G401.6 (cell line): Measurements from ENCODE around the gene CERS1.

Experiments used
- FAIRE-seq: peaks from 2 replicates; lab custom pipeline; 2012; peaks lifted over from hg19 to GRCh38; lab: Jason Lieb, UNC

Gene CERS1

GRCh38 chr19:18839465-18840287, 56.3 kb downstream of the CERS1 start:
- no peak for FAIRE-seq

- no peak for FAIRE-seq
Measured at GRCh38 chr19:18834644-18834984, 61.3 kb downstream of the CERS1 start.

- no peak for FAIRE-seq
Measured at GRCh38 chr19:18833849-18834643, 61.9 kb downstream of the CERS1 start.

DNA sequence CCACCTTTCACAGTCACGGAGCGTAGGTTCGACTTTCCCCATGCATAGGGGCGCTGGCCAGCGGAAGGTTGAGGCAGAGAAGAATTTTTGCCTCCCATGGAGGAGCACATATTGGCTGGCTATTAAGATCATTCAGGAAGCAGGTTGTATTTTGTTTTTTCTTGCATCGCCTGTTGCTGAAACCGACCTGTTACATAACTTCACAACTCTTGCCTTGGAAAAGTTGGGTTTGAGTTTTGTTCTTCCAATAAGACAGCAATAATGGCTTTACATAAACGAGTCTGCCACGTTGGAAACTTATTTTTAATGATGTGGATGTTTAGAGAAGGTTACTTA, 62.8 kb downstream of the CERS1 start:
- FAIRE-seq = no peak

- no peak for FAIRE-seq
Measured at GRCh38 chr19:18832306-18833140, 63.4 kb downstream of the CERS1 start.

DNA sequence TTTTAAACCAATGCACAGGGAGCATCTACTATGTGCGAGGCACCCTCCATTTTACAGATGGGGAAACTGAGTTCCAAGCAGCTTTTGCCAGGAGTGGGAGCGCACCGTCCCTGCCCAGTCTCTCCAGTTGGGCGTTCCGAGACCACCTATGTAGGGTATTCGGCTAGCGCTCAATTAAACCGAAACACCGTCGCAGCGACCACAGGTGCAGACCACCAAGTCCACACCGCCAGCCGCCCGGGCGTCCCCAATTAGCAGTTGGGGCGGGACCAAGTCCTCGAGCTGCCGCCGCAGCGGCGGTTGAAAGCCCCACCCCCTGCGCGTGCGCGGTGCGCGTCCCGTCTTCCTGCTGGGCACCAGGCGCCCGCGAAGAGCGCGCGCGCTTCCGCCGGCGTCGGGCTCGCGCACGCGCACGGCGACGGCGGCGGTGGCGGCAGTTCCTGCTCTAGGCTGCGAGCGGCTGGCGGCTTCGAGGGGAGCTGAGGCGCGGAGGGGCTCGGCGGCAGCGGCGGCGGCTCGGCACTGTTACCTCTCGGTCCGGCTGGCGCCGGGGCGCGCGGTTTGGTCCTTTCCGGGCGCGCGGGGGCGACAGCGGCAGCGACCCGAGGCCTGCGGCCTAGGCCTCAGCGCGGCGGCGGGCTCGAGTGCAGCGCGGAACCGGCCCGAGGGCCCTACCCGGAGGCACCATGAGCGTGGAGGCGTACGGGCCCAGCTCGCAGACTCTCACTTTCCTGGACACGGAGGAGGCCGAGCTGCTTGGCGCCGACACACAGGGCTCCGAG, 64.2 kb downstream of the CERS1 start, which contains the start of gene UPF1:
Gene UPF1, plus strand, starts transcription at position 436 of the 782 bp plus-strand sequence. Its CDS starts 251 bp downstream, at position 687.
- no peak for FAIRE-seq

- no peak for FAIRE-seq
Measured at GRCh38 chr19:18830488-18830887, 65.5 kb downstream of the CERS1 start.

- no peak for FAIRE-seq
Measured at GRCh38 chr19:18828786-18829185, 67.2 kb downstream of the CERS1 start.
